Natural killer cell (primary cell): ENCODE results near the gene PIH1D1. TPM values are rescaled to one million over a fixed set of nuclear protein-coding genes. Genes with fewer than 3 reads are reported as not detected.
A peak's percentile ranks its signal among the peaks of the same experiment; 100 is the strongest.

ENCODE experiments used
- ATAC-seq, 3 donors: fragments of 150-1000 bp in 2 of 3; fragments of 200-7000 bp in 1 of 3; cut with Tn5 transposase; 1 replicate in 1 of 3; 2 replicates in 2 of 3; pipeline ENCODE4 v1.10.0; 2021; ENCODE audit warnings: mild to moderate bottlenecking in 2 of 3, moderate library complexity in 2 of 3
- DNase-seq, 2 donors: peaks; one replicate each; pipeline versions ENCODE4 v3.0.0 to v3.0.0-alpha.2; 2013 to 2021; ENCODE audit warnings: mixed read lengths in 1 of 2
- H3K27ac ChIP-seq: one replicate; pipeline ENCODE4 v1.5.1; 2013; ENCODE audit warnings: mild to moderate bottlenecking, low read length
- H3K27me3 ChIP-seq: one replicate; pipeline ENCODE4 v1.6.1; 2013; ENCODE audit warnings: low read length; ENCODE audit not compliant: control insufficient read depth, insufficient read depth
- H3K36me3 ChIP-seq: one replicate; pipeline ENCODE4 v1.6.1; 2013; ENCODE audit warnings: low read length; ENCODE audit not compliant: control insufficient read depth, insufficient read depth
- H3K4me1 ChIP-seq: one replicate; pipeline ENCODE4 v1.6.1; 2013; ENCODE audit warnings: low read length; ENCODE audit not compliant: control insufficient read depth, insufficient read depth
- H3K4me3 ChIP-seq: one replicate; pipeline ENCODE4 v1.5.1; 2013; ENCODE audit warnings: low read length
- H3K9me3 ChIP-seq: one replicate; pipeline ENCODE4 v1.6.1; 2013; ENCODE audit warnings: low read length; ENCODE audit not compliant: control insufficient read depth, insufficient read depth
- H3K27ac Mint-ChIP-seq, 2 donors: one replicate each; pipeline ENCODE4 v1.8.0; 2022; ENCODE audit warnings: mild to moderate bottlenecking in 2 of 2, mixed read lengths in 2 of 2, moderate library complexity in 1 of 2
- H3K27me3 Mint-ChIP-seq, 2 donors: one replicate each; pipeline ENCODE4 v1.8.0; 2022; ENCODE audit warnings: low read depth in 2 of 2, mixed read lengths in 2 of 2
- H3K36me3 Mint-ChIP-seq: one replicate; pipeline ENCODE4 v1.8.0; 2022; ENCODE audit warnings: mixed read lengths
- H3K4me1 Mint-ChIP-seq, 2 donors: one replicate each; pipeline ENCODE4 v1.8.0; 2022; ENCODE audit warnings: mixed read lengths in 2 of 2
- H3K4me3 Mint-ChIP-seq: one replicate; pipeline ENCODE4 v1.8.0; 2022; ENCODE audit warnings: mild to moderate bottlenecking, moderate library complexity, mixed read lengths
- H3K9me3 Mint-ChIP-seq, 2 donors: one replicate each; pipeline ENCODE4 v1.8.0; 2022; ENCODE audit warnings: mixed read lengths in 2 of 2
- CTCF ChIP-seq: fragments of 200-600 bp; IDR thresholded peaks from one replicate; pipeline ENCODE4 v1.8.0; 2022; ENCODE audit warnings: antibody characterized with exemption
- WGBS: methylation state at CpG from one replicate; pipeline ENCODE4 v1.1.7; 2013; ENCODE audit warnings: missing lambda C conversion rate; ENCODE audit not compliant: insufficient coverage; 5-methylcytosine and 5-hydroxymethylcytosine counted together
- intact Hi-C: fragments of 100-400 bp; cut with micrococcal nuclease; formaldehyde crosslinking; loops from one replicate; pipeline ENCODE4 v1.14.2; 2022
- total RNA-seq, 4 donors: library from RNA; stranded (reverse); fragments of 120-200 nt in 1 of 4; gene quantifications; one replicate each; pipeline versions ENCODE4 v1.2.3 to v1.2.4, GENCODE V29; 2013 to 2022

PIH1D1 gene
- total RNA-seq, 3 donors from 2014 or later (not counting 1 experiment from before 2014, with no cell fraction given): 112 to 149 (median 138) TPM

- peaks cover 28% of the 10 kb centered on the region for H3K4me1 ChIP-seq
- intact Hi-C loops: no loop called here
- TF ChIP-seq CTCF: no peak
- Mint-ChIP-seq H3K9me3 (no peaks in the 10 kb centered on the region), H3K4me3 (no peak overlapping the region), H3K27ac (peak overlapping the region in 1 of 2 donors; percentile 63), H3K4me1 (peaks cover 14 to 22% of the 10 kb centered on the region in 2 donors), H3K36me3 (no peaks in the 10 kb centered on the region), H3K27me3 (no peaks in the 10 kb centered on the region)
- no peak overlapping the region for H3K27ac ChIP-seq
- no peaks in the 10 kb centered on the region for H3K9me3 ChIP-seq
- DNase-seq (no peak), ATAC-seq (no peak)
- 92% methylated on average over 3 of the region's 3 CpGs for WGBS
- H3K36me3 ChIP-seq: peaks cover 28% of the 10 kb centered on the region
- H3K4me3 ChIP-seq: no peak overlapping the region
- H3K27me3 ChIP-seq: no peaks in the 10 kb centered on the region
Observed at GRCh38 chr19:49465371-49465770, 13.8 kb upstream of the PIH1D1 start.

GRCh38 chr19:49463960-49464740, 12.5 kb upstream of the PIH1D1 start:
- peaks cover 32% of the 10 kb centered on the region for H3K36me3 ChIP-seq
- no peaks in the 10 kb centered on the region for H3K9me3 ChIP-seq
- TF ChIP-seq CTCF: no peak
- H3K27ac ChIP-seq: no peak overlapping the region
- intact Hi-C loops: no loop called here
- Mint-ChIP-seq H3K27me3 (no peaks in the 10 kb centered on the region), H3K4me1 (peaks cover 8 to 9% of the 10 kb centered on the region in 2 donors), H3K4me3 (no peak overlapping the region), H3K9me3 (no peaks in the 10 kb centered on the region), H3K36me3 (no peaks in the 10 kb centered on the region), H3K27ac (no peak overlapping the region)
- ATAC-seq: no peak
- no peak overlapping the region for H3K4me3 ChIP-seq
- H3K27me3 ChIP-seq: no peaks in the 10 kb centered on the region
- peaks cover 16% of the 10 kb centered on the region for H3K4me1 ChIP-seq
- 95% methylated on average over 39 of the region's 39 CpGs for WGBS
- no peak for DNase-seq

GRCh38 chr19:49462492-49462891, 10.9 kb upstream of the PIH1D1 start:
- 88% methylated on average over 12 of the region's 12 CpGs for WGBS
- Mint-ChIP-seq H3K27me3 (no peaks in the 10 kb centered on the region), H3K4me1 (no peaks in the 10 kb centered on the region), H3K9me3 (no peaks in the 10 kb centered on the region), H3K36me3 (no peaks in the 10 kb centered on the region), H3K4me3 (no peak overlapping the region), H3K27ac (no peak overlapping the region)
- Histone ChIP-seq H3K27me3 (no peaks in the 10 kb centered on the region), H3K27ac (no peak overlapping the region), H3K9me3 (no peaks in the 10 kb centered on the region), H3K4me1 (peaks cover 15% of the 10 kb centered on the region), H3K36me3 (peaks cover 38% of the 10 kb centered on the region), H3K4me3 (no peak overlapping the region)
- intact Hi-C loops: no loop called here
- DNase-seq (no peak), ATAC-seq (no peak)
- no peak for TF ChIP-seq CTCF

- no peaks in the 10 kb centered on the region for H3K36me3 Mint-ChIP-seq
Observed at GRCh38 chr19:49461656-49462055, 10.0 kb upstream of the PIH1D1 start.

More at GRCh38 chr19:49461656-49462055, 10.0 kb upstream of the PIH1D1 start:
- Mint-ChIP-seq H3K27ac (no peak overlapping the region), H3K4me3 (no peak overlapping the region), H3K27me3 (no peaks in the 10 kb centered on the region), H3K9me3 (no peaks in the 10 kb centered on the region), H3K4me1 (peaks cover 0 to 6% of the 10 kb centered on the region in 2 donors)
- Histone ChIP-seq H3K9me3 (no peaks in the 10 kb centered on the region), H3K4me1 (peaks cover 15% of the 10 kb centered on the region), H3K4me3 (no peak overlapping the region), H3K27ac (no peak overlapping the region), H3K36me3 (peaks cover 38% of the 10 kb centered on the region), H3K27me3 (no peaks in the 10 kb centered on the region)
- WGBS: 98% methylated on average over 37 of the region's 37 CpGs
- ATAC-seq: no peak
- TF ChIP-seq CTCF: no peak
- no peak for DNase-seq
- intact Hi-C loops: no loop called here
